Activated T-cell treated with anti-CD3 and anti-CD28 coated beads for 48 hours (primary cell): ENCODE results near the gene OR9Q1.
"Not testable (repeated sequence)": the region's sequence is repeated elsewhere in the genome, so short reads cannot be mapped to it uniquely, and the experiment has no call there.

Experiments used
- DNase-seq: peaks from one replicate; pipeline ENCODE4 v3.0.0-alpha.2; 2020; ENCODE audit warnings: low read depth

OR9Q1 gene

GRCh38 chr11:58133309-58134076 lies 109.8 kb downstream of the OR9Q1 start:
- DNase-seq: no peak

- no peak for DNase-seq
Observed at GRCh38 chr11:58134151-58134550, 110.5 kb downstream of the OR9Q1 start.

DNA sequence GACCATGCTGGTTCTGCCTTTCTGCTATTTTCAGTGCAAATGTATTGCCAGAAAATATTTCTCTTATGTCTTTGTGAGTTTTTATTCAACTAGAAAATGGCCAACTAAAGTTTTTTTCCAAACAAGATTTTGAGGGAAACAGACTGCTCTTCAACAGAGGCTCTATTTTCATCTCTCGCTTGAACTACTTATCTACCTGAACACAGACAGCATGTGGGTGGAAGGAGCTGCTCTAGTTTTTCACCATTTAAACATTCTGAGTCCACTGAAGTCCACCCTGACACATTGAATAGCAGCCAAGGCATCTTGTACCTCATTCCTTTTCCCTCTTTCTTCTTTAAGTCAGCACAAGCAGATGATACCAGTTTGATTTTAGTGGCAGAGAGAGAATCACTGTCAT lies 111.5 kb downstream of the OR9Q1 start:
- no peak for DNase-seq

GRCh38 chr11:58142761-58143160 lies 119.1 kb downstream of the OR9Q1 start:
- DNase-seq: no peak

DNA sequence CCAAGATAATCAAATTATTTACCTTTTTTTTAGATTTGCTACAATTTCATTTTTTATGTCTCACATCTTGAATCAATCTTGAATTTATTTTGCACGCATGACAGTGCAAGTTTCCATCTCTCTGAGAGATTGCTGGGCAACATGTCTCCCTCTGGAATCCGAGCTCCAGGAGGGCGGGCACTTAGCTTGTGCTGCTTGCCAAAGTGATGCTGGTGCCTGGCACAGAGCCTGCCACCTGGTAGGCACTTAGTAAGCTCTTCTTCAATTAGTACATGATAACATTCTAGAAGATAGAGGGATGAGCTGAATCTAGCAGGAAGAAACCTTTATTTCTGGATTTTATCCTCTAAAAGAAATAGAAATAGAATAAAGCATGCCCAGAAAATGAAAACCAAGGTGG lies 129.1 kb downstream of the OR9Q1 start:
- no peak for DNase-seq

- DNase-seq: no peak
Observed at GRCh38 chr11:58164389-58164788, 140.7 kb downstream of the OR9Q1 start.

GRCh38 chr11:58164990-58165389 lies 141.3 kb downstream of the OR9Q1 start:
- no peak for DNase-seq

DNA sequence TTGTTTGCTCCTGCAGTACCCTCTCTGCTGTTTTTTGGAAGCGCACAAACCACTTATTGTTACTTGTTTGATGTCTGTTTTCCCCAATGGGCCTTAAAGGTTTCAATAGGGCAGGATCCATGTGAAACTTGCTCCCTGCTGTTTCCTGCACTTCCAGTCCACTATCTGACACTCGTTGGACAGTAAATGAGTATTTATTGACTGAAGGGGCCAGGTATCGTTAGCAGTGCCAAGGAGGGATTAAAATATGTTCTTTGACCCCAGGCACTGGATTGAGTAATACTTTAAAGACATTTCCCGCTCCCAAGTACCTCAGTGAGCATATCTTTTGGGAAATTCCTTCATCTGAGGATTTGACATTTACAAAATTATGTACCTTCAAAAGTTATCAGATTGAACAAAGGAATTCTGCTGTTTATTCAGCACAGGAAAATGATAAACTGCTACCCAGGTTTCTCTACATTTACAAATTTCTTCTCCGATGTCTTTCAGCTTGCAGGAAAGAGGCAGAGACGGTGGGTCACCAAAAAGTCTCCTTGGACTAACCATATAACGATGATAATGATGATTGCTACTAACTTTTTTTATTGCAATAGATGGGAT lies 141.9 kb downstream of the OR9Q1 start:
- DNase-seq: no peak

- no peak for DNase-seq
Observed at GRCh38 chr11:58177409-58178054, 153.9 kb downstream of the OR9Q1 start.

GRCh38 chr11:58178444-58178843 lies 154.8 kb downstream of the OR9Q1 start:
- DNase-seq: no peak

GRCh38 chr11:58179648-58180047 lies 156.0 kb downstream of the OR9Q1 start:
- no peak for DNase-seq

- no peak for DNase-seq
Observed at GRCh38 chr11:58186938-58187337, 163.3 kb downstream of the OR9Q1 start.

- DNase-seq: no peak
Observed at GRCh38 chr11:58188770-58189169, 165.1 kb downstream of the OR9Q1 start, which contains the start of gene OR9Q2. Gene OR9Q2 (plus strand): TSS chr11:58189070. CDS start chr11:58190491, 1,421 bp downstream.

- DNase-seq: no peak
Observed at GRCh38 chr11:58192229-58192628, 168.5 kb downstream of the OR9Q1 start.

DNA sequence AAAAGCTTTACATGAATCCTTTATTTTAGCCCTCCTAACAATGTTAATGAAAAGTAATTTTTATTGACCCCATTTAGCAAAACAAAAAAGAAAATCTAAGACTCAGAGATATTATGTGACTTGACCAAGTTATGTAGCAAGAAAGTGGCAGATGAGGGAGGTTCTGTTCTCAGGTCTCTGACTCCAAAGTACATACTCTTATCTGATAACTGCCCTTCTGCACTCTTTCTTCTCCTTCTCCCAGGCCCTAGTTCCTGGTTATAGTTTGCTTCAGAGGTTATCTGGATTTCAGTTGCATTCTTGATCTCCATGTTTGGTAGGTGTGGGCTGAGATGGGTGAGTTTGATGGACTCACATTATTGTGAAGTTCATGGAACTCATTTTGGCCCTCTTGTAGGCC lies 169.7 kb downstream of the OR9Q1 start:
- no peak for DNase-seq

- DNase-seq: no peak
Observed at GRCh38 chr11:58195939-58196338, 172.3 kb downstream of the OR9Q1 start.

GRCh38 chr11:58199271-58199670 lies 175.6 kb downstream of the OR9Q1 start:
- DNase-seq: no peak

DNA sequence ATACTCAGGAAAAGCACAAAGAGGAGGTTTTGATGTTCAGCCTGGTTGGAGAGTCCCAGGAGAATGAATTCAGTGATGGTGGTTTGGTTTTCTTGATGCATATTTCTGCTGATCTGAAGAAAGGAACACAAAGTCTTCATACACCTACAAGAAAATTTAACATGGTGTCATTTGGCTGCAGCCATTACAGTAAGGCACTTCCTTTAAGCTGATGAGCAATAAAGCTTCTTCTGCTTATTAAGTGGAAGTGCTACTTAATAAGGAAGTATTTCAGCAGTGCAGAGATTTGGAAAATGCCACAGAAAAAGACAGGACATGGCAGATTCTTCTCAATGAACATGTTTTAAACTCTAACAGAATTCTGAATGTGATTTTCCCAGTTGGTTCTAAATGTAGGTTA lies 180.4 kb downstream of the OR9Q1 start, which contains the start of gene OR1S2:
Gene OR1S2 (minus strand): TSS at position 101 of the 400 bp plus-strand sequence. CDS start 0 bp downstream, at position 101.
- DNase-seq: no peak

DNA sequence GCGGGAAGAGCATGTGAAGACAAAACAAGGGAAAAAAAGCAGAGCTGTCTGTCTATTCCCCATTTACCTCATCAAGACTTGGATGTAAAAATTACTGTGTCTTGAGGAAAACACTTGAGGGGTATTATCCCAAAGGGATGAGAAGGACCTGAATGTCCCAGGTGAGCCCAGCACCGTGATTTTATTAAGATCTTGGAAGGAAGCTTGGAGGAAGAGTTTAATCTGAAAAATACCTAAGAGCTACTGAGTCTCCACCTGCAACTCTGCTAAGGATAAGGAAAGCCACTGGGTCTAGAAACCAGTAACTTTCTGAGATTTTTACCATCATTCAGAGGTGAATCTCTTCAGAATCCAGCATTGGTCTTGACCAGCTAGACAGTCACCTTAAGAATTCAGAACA lies 188.7 kb downstream of the OR9Q1 start, which contains the start of gene OR1S1:
Gene OR1S1 (plus strand): TSS at position 301 of the 400 bp plus-strand sequence.
- not testable (repeated sequence) for DNase-seq

GRCh38 chr11:58216476-58216875 lies 192.8 kb downstream of the OR9Q1 start:
- no peak for DNase-seq

DNA sequence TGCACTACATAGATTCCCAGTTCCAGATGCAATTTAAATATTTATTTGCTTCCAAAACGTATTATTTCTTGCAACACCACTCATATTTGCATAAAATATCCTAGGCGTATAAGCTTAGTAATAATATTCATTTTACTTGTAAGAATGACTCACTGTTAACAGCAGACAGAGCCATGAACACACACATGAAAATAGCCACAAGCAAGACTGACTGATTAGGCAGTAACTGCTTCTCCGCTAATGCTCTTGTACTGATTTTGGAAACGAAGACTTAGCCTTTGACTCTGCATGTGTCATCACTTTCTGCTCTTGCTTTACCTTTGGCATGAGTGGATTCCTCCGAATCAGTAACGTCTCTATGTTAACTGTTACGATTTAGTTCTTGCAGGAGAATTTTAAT lies 199.0 kb downstream of the OR9Q1 start:
- no peak for DNase-seq

GRCh38 chr11:58227956-58228615 lies 204.4 kb downstream of the OR9Q1 start:
- no peak for DNase-seq
